Activated T-helper 2 cell treated with anti-CD3 and anti-CD28 coated beads, Interferon-gamma antibody, Interleukin-2, Interleukin-4, amounts not matched to agents 10 μg/mL and 5 μg/mL and 100 μg/mL, durations not matched to agents 14 hours and 24 hours and 36 hours (primary cell): Measurements from ENCODE around the gene ZFAND2A. TPM values are rescaled to one million over a fixed set of nuclear protein-coding genes. Genes with fewer than 3 reads are reported as not detected.
"Not testable (repeated sequence)": the region's sequence is repeated elsewhere in the genome, so short reads cannot be mapped to it uniquely, and the experiment has no call there.

Experiments
- DNase-seq: peaks from one replicate; pipeline ENCODE4 v3.0.0; 2021; ENCODE audit warnings: low spot score
- H3K27ac Mint-ChIP-seq: one replicate; pipeline ENCODE4 v1.8.0; 2021; ENCODE audit warnings: mixed read lengths
- H3K27me3 Mint-ChIP-seq: one replicate; pipeline ENCODE4 v1.8.0; 2021; ENCODE audit warnings: low read depth, mixed read lengths
- H3K36me3 Mint-ChIP-seq: one replicate; pipeline ENCODE4 v1.8.0; 2021; ENCODE audit warnings: low read depth, mixed read lengths
- H3K4me1 Mint-ChIP-seq: one replicate; pipeline ENCODE4 v1.8.0; 2021; ENCODE audit warnings: low read depth, mixed read lengths
- H3K4me3 Mint-ChIP-seq: one replicate; pipeline ENCODE4 v1.8.0; 2021; ENCODE audit warnings: low read depth, mild to moderate bottlenecking, moderate library complexity, mixed read lengths
- H3K9me3 Mint-ChIP-seq: one replicate; pipeline ENCODE4 v1.8.0; 2021; ENCODE audit warnings: mixed read lengths
- intact Hi-C: fragments of 100-400 bp; cut with micrococcal nuclease; formaldehyde crosslinking; loops from one replicate; pipeline ENCODE4 v1.15.1; 2023
- total RNA-seq: library from RNA; stranded (reverse); gene quantifications from 2 replicates; pipeline ENCODE4 v1.2.3, GENCODE V29; 2022

ZFAND2A gene
- 20.5 and 21.9 TPM in 2 replicates for total RNA-seq

- intact Hi-C loops: loop anchor here (1.0 to 2.0 kb wide), 3 partner anchors 9 to 22 kb away; a partner anchor contains a TSS
- peak within 1 kb of the TSS; percentile 91 for H3K4me3 Mint-ChIP-seq
- peaks cover 31% of the 10 kb centered on the region for H3K36me3 Mint-ChIP-seq
- H3K27me3 Mint-ChIP-seq: no peaks in the 10 kb centered on the region
- DNase-seq: peak; percentile 99
- H3K4me1 Mint-ChIP-seq: peaks cover 16% of the 10 kb centered on the region
- H3K9me3 Mint-ChIP-seq: no peaks in the 10 kb centered on the region
- peak within 1 kb of the TSS; percentile 78 for H3K27ac Mint-ChIP-seq
These were observed at the start of gene ZFAND2A for GRCh38 chr7:1159891-1160669. TSS of gene ZFAND2A (minus strand) at chr7:1160196. CDS start at chr7:1158212, 1,984 bp downstream.

- Mint-ChIP-seq H3K9me3 (no peaks in the 10 kb centered on the region), H3K27me3 (peaks cover 20% of the 10 kb centered on the region), H3K4me3 (no peak overlapping the region), H3K4me1 (no peaks in the 10 kb centered on the region), H3K27ac (no peak overlapping the region), H3K36me3 (no peaks in the 10 kb centered on the region)
- DNase-seq: no peak
- intact Hi-C loops: no loop called here
These were observed 49.1 kb upstream of the ZFAND2A start for GRCh38 chr7:1209097-1209496.

- H3K9me3 Mint-ChIP-seq, intact Hi-C loops, H3K36me3 Mint-ChIP-seq, H3K4me3 Mint-ChIP-seq, DNase-seq, H3K27ac Mint-ChIP-seq, H3K4me1 Mint-ChIP-seq: not testable (repeated sequence)
- peaks cover 14% of the 10 kb centered on the region for H3K27me3 Mint-ChIP-seq
These were observed 45.7 kb upstream of the ZFAND2A start for GRCh38 chr7:1205742-1206141.

GRCh38 chr7:1204460-1205140, 44.6 kb upstream of the ZFAND2A start:
- Mint-ChIP-seq H3K27me3 (peaks cover 8% of the 10 kb centered on the region), H3K4me3 (no peak overlapping the region), H3K27ac (no peak overlapping the region), H3K9me3 (no peaks in the 10 kb centered on the region), H3K36me3 (no peaks in the 10 kb centered on the region), H3K4me1 (no peaks in the 10 kb centered on the region)
- intact Hi-C loops: no loop called here
- no peak for DNase-seq

- H3K36me3 Mint-ChIP-seq, DNase-seq, H3K4me1 Mint-ChIP-seq, H3K27ac Mint-ChIP-seq, H3K27me3 Mint-ChIP-seq, H3K4me3 Mint-ChIP-seq, H3K9me3 Mint-ChIP-seq, intact Hi-C loops: not testable (repeated sequence)
These were observed 42.9 kb upstream of the ZFAND2A start for GRCh38 chr7:1202914-1203313.

- no peak for DNase-seq
- intact Hi-C loops: no loop called here
- no peak overlapping the region for H3K4me3 Mint-ChIP-seq
- H3K4me1 Mint-ChIP-seq: no peaks in the 10 kb centered on the region
- no peaks in the 10 kb centered on the region for H3K36me3 Mint-ChIP-seq
- H3K27me3 Mint-ChIP-seq: peaks cover 3% of the 10 kb centered on the region
- H3K27ac Mint-ChIP-seq: no peak overlapping the region
- H3K9me3 Mint-ChIP-seq: no peaks in the 10 kb centered on the region
These were observed 41.9 kb upstream of the ZFAND2A start for GRCh38 chr7:1201916-1202315.

GRCh38 chr7:1200045-1200444, 40.0 kb upstream of the ZFAND2A start:
- intact Hi-C loops: no loop called here
- Mint-ChIP-seq H3K27ac (no peak overlapping the region), H3K36me3 (no peaks in the 10 kb centered on the region), H3K4me1 (no peaks in the 10 kb centered on the region), H3K4me3 (no peak overlapping the region), H3K27me3 (peaks cover 3% of the 10 kb centered on the region), H3K9me3 (no peaks in the 10 kb centered on the region)
- DNase-seq: no peak

- intact Hi-C loops: no loop called here
- no peaks in the 10 kb centered on the region for H3K4me1 Mint-ChIP-seq
- peaks cover 2% of the 10 kb centered on the region for H3K27me3 Mint-ChIP-seq
- no peak for DNase-seq
- no peaks in the 10 kb centered on the region for H3K36me3 Mint-ChIP-seq
- H3K4me3 Mint-ChIP-seq: no peak overlapping the region
- H3K9me3 Mint-ChIP-seq: no peaks in the 10 kb centered on the region
- H3K27ac Mint-ChIP-seq: no peak overlapping the region
These were observed 38.1 kb upstream of the ZFAND2A start for GRCh38 chr7:1197997-1198625.

GRCh38 chr7:1196950-1197349, 37.0 kb upstream of the ZFAND2A start:
- no peak overlapping the region for H3K4me3 Mint-ChIP-seq
- H3K4me1 Mint-ChIP-seq: peaks cover 6% of the 10 kb centered on the region
- peaks cover 2% of the 10 kb centered on the region for H3K27me3 Mint-ChIP-seq
- H3K36me3 Mint-ChIP-seq: peaks cover 4% of the 10 kb centered on the region
- DNase-seq: no peak
- peaks cover 4% of the 10 kb centered on the region for H3K9me3 Mint-ChIP-seq
- no peak overlapping the region for H3K27ac Mint-ChIP-seq
- intact Hi-C loops: no loop called here

- H3K9me3 Mint-ChIP-seq, DNase-seq, H3K27me3 Mint-ChIP-seq, intact Hi-C loops, H3K27ac Mint-ChIP-seq, H3K36me3 Mint-ChIP-seq, H3K4me3 Mint-ChIP-seq, H3K4me1 Mint-ChIP-seq: not testable (repeated sequence)
These were observed 36.4 kb upstream of the ZFAND2A start for GRCh38 chr7:1196441-1196840.

- peaks cover 14% of the 10 kb centered on the region for H3K9me3 Mint-ChIP-seq
- H3K36me3 Mint-ChIP-seq: peaks cover 16% of the 10 kb centered on the region
- DNase-seq: peak; percentile 24
- no peak overlapping the region for H3K4me3 Mint-ChIP-seq
- peaks cover 18% of the 10 kb centered on the region for H3K4me1 Mint-ChIP-seq
- no peak overlapping the region for H3K27ac Mint-ChIP-seq
- intact Hi-C loops: no loop called here
- no peaks in the 10 kb centered on the region for H3K27me3 Mint-ChIP-seq
These were observed 33.8 kb upstream of the ZFAND2A start for GRCh38 chr7:1193593-1194424.

GRCh38 chr7:1192171-1192676, 32.2 kb upstream of the ZFAND2A start:
- Mint-ChIP-seq H3K27ac (peak overlapping the region; percentile 94), H3K36me3 (peaks cover 22% of the 10 kb centered on the region), H3K4me1 (peaks cover 18% of the 10 kb centered on the region), H3K27me3 (peaks cover 2% of the 10 kb centered on the region), H3K9me3 (peaks cover 19% of the 10 kb centered on the region), H3K4me3 (peak overlapping the region; percentile 77)
- DNase-seq: no peak
- intact Hi-C loops: no loop called here
